Tibial nerve (tissue), 4 donors: ENCODE results near the gene PDX1. TPM values are rescaled to one million over a fixed set of nuclear protein-coding genes. Genes with fewer than 3 reads are reported as not detected.

Source experiments
- DNase-seq, 2 donors: peaks; one replicate each; pipeline ENCODE4 v3.0.0-alpha.2; 2019; ENCODE audit warnings: low spot score in 2 of 2
- H3K27ac ChIP-seq, 4 donors: fragments of 200-600 bp; sonication (generic) in 3 of 4; one replicate each; pipeline ENCODE4 v1.5.1; 2017 to 2019; ENCODE audit warnings: mild to moderate bottlenecking in 1 of 4
- H3K27me3 ChIP-seq, 2 donors: fragments of 200-600 bp; sonication (generic) in 1 of 2; one replicate each; pipeline versions ENCODE4 v1.5.1 to v1.6.0; 2017 to 2019
- H3K36me3 ChIP-seq, 3 donors: fragments of 200-600 bp; sonication (generic); one replicate each; pipeline ENCODE4 v1.5.1; 2018 to 2019
- H3K4me1 ChIP-seq, 4 donors: fragments of 200-600 bp; sonication (generic) in 3 of 4; one replicate each; pipeline ENCODE4 v1.5.1; 2017 to 2019
- H3K4me3 ChIP-seq, 4 donors: fragments of 200-600 bp; sonication (generic) in 3 of 4; one replicate each; pipeline ENCODE4 v1.5.1; 2017 to 2019; ENCODE audit warnings: mild to moderate bottlenecking in 1 of 4, moderate library complexity in 1 of 4
- H3K9me3 ChIP-seq, 4 donors: fragments of 200-600 bp; sonication (generic) in 3 of 4; one replicate each; pipeline ENCODE4 v1.5.1; 2017 to 2019
- EP300 ChIP-seq, 2 donors: sonication (generic); formaldehyde crosslinking; IDR thresholded peaks; one replicate each; pipeline ENCODE4 v1.6.1; 2017; ENCODE audit warnings: antibody characterized with exemption in 2 of 2, mild to moderate bottlenecking in 1 of 2
- POLR2A ChIP-seq, 2 donors: fragments of 450-650 bp; IDR thresholded peaks; one replicate each; pipeline ENCODE4 v1.6.1; 2017; ENCODE audit warnings: antibody characterized with exemption in 2 of 2, mild to moderate bottlenecking in 2 of 2, moderate library complexity in 2 of 2
- WGBS, 2 donors: methylation state at CpG; one replicate each; pipeline ENCODE4 v1.1.5; 2018; 5-methylcytosine and 5-hydroxymethylcytosine counted together
- total RNA-seq, 4 donors: library from RNA; depleted of rRNA; stranded (reverse); fragments of >200 nt; gene quantifications; one replicate each; pipeline ENCODE4 v1.1.0, GENCODE V29; 2016
- TF ChIP-seq, protein P1 (sequence below), 5 experiments: fragments of 200-600 bp in 3 of 5; fragments of 450-650 bp in 2 of 5; sonication (generic) in 3 of 5; IDR thresholded peaks; one replicate each; pipeline ENCODE4 v1.5.1; 2016 to 2019; ENCODE audit warnings: antibody characterized with exemption in 5 of 5, mild to moderate bottlenecking in 3 of 5, moderate library complexity in 2 of 5

Gene PDX1
- total RNA-seq, 4 donors from 2014 or later = 0.30 TPM; not detected in 3

DNA sequence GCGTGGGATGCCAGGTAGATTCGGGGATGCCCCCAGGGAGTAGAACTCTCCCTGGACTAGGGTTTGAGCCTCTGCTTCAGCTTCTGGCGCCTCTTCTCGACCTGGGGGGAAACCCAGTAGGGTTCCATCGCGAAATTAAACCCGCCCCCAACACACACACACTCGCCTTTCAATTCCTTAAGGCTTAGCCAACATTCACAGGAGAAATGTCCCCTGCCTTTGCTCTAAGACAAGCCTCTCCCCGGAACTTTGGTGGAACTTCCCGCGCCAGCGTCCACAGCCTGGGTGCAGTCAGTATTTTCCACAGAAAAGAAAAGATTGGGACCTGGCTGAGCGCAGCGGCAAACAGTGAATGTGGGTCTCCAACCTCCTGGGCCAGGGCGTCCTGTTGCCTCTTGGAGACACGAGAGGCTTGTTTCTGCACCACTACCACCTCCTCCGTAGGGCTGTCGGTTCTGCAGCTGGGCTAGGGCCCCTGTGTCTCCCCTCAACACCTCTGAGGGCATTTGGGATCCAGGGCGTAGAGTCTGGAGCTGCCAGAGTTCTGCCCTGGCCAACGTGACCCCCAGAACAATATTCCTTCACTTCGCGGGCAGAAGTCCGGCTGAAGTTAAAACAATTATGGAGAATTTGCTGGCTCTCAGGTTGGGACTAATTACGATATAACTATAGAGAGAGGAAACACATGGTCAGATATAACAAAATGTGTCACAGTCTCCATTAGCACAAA lies 3.2 kb downstream of the PDX1 start:
- Histone ChIP-seq H3K27me3 (peaks cover 0 to 100% of the 10 kb centered on the region in 2 donors), H3K27ac (no peak overlapping the region), H3K4me3 (no peak overlapping the region), H3K4me1 (peaks cover 0 to 72% (median 25%) of the 10 kb centered on the region in 4 donors), H3K9me3 (no peaks in the 10 kb centered on the region), H3K36me3 (no peaks in the 10 kb centered on the region)
- no peak for DNase-seq
- TF ChIP-seq, protein P1, sequence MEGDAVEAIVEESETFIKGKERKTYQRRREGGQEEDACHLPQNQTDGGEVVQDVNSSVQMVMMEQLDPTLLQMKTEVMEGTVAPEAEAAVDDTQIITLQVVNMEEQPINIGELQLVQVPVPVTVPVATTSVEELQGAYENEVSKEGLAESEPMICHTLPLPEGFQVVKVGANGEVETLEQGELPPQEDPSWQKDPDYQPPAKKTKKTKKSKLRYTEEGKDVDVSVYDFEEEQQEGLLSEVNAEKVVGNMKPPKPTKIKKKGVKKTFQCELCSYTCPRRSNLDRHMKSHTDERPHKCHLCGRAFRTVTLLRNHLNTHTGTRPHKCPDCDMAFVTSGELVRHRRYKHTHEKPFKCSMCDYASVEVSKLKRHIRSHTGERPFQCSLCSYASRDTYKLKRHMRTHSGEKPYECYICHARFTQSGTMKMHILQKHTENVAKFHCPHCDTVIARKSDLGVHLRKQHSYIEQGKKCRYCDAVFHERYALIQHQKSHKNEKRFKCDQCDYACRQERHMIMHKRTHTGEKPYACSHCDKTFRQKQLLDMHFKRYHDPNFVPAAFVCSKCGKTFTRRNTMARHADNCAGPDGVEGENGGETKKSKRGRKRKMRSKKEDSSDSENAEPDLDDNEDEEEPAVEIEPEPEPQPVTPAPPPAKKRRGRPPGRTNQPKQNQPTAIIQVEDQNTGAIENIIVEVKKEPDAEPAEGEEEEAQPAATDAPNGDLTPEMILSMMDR (IDR thresholded peaks at IDR 0.05) = no peak
- TF ChIP-seq POLR2A (IDR thresholded peaks at IDR 0.05) (no peak), EP300 (IDR thresholded peaks at IDR 0.05) (no peak)
- WGBS, 2 donors = 3 to 5% methylated on average over 22 of the region's 24 CpGs

DNA sequence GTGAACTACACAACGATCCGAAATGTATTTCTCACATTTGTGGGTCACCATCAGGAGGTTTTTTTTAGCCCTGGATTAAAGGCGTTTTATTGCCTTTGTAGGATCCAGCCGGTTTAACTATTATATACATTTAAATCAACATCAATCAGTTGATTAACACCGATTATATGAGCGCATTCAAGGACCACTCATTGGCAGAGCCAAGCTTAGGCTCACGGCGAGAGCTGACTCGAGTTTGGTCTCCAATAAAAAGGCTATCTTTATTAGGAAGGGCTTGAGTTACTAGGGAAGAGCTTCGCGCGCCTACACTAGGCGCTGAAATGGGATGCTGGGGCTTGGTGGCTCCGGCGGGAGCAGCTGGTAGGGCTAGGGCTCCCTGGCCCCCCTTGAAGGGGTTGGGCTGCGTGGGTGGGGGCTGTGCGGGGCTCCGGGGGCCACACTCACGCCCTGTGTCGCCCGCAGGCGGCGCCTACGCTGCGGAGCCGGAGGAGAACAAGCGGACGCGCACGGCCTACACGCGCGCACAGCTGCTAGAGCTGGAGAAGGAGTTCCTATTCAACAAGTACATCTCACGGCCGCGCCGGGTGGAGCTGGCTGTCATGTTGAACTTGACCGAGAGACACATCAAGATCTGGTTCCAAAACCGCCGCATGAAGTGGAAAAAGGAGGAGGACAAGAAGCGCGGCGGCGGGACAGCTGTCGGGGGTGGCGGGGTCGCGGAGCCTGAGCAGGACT lies 4.2 kb downstream of the PDX1 start:
- TF ChIP-seq POLR2A (IDR thresholded peaks at IDR 0.05) (no peak), EP300 (IDR thresholded peaks at IDR 0.05) (no peak)
- TF ChIP-seq, protein P1 (IDR thresholded peaks at IDR 0.05) = no peak
- WGBS, 2 donors = 3 to 10% methylated on average over 45 of the region's 48 CpGs

DNA sequence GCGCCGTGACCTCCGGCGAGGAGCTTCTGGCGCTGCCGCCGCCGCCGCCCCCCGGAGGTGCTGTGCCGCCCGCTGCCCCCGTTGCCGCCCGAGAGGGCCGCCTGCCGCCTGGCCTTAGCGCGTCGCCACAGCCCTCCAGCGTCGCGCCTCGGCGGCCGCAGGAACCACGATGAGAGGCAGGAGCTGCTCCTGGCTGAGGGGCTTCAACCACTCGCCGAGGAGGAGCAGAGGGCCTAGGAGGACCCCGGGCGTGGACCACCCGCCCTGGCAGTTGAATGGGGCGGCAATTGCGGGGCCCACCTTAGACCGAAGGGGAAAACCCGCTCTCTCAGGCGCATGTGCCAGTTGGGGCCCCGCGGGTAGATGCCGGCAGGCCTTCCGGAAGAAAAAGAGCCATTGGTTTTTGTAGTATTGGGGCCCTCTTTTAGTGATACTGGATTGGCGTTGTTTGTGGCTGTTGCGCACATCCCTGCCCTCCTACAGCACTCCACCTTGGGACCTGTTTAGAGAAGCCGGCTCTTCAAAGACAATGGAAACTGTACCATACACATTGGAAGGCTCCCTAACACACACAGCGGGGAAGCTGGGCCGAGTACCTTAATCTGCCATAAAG lies 4.8 kb downstream of the PDX1 start:
- TF ChIP-seq, protein P1 (IDR thresholded peaks at IDR 0.05) = no peak
- TF ChIP-seq POLR2A (IDR thresholded peaks at IDR 0.05) (no peak), EP300 (IDR thresholded peaks at IDR 0.05) (no peak)
- H3K4me3 ChIP-seq = no peak overlapping the region
- H3K36me3 ChIP-seq = no peaks in the 10 kb centered on the region
- H3K27me3 ChIP-seq = peaks cover 0 to 100% of the 10 kb centered on the region in 2 donors
- H3K4me1 ChIP-seq = peaks cover 0 to 64% (median 22%) of the 10 kb centered on the region in 4 donors
- no peaks in the 10 kb centered on the region for H3K9me3 ChIP-seq
- no peak overlapping the region for H3K27ac ChIP-seq
- no peak for DNase-seq
- 4 to 13% methylated on average over 7 to 45 of the region's 46 CpGs for WGBS, 2 donors

More for the DNA sequence above, 4.2 kb downstream of the PDX1 start:
- no peaks in the 10 kb centered on the region for H3K36me3 ChIP-seq
- H3K27ac ChIP-seq = no peak overlapping the region
- H3K4me3 ChIP-seq = no peak overlapping the region
- peaks cover 0 to 100% of the 10 kb centered on the region in 2 donors for H3K27me3 ChIP-seq
- no peaks in the 10 kb centered on the region for H3K9me3 ChIP-seq
- DNase-seq = no peak
- H3K4me1 ChIP-seq = peaks cover 0 to 71% (median 22%) of the 10 kb centered on the region in 4 donors

DNA sequence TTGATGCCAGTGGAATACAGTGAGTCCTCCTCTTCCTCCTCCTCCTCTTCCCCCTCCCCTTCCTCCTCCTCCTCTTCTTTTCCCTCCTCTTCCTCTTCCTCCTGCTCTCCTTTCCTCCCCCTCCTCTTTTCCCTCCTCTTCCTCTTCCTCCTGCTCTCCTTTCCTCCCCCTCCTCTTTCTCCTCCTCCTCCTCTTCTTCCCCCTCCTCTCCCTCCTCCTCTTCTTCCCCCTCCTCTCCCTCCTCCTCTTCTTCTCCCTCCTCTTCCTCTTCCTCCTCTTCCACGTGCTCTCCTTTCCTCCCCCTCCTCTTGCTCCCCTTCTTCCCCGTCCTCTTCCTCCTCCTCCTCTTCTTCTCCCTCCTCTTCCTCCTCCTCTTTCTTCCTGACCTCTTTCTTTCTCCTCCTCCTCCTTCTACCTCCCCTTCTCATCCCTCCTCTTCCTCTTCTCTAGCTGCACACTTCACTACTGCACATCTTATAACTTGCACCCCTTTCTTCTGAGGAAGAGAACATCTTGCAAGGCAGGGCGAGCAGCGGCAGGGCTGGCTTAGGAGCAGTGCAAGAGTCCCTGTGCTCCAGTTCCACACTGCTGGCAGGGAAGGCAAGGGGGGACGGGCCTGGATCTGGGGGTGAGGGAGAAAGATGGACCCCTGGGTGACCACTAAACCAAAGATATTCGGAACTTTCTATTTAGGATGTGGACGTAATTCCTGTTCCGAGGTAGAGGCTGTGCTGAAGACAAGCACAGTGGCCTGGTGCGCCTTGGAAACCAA lies 5.6 kb downstream of the PDX1 start:
- Histone ChIP-seq H3K9me3 (no peaks in the 10 kb centered on the region), H3K27me3 (peaks cover 0 to 100% of the 10 kb centered on the region in 2 donors), H3K27ac (no peak overlapping the region), H3K4me1 (peaks cover 0 to 57% (median 16%) of the 10 kb centered on the region in 4 donors), H3K36me3 (no peaks in the 10 kb centered on the region), H3K4me3 (no peak overlapping the region)
- WGBS, 2 donors = 18 to 30% methylated on average over 9 of the region's 9 CpGs
- TF ChIP-seq, protein P1 (IDR thresholded peaks at IDR 0.05) = no peak
- TF ChIP-seq EP300 (IDR thresholded peaks at IDR 0.05) (no peak), POLR2A (IDR thresholded peaks at IDR 0.05) (no peak)
- DNase-seq = no peak
